NCI-H2227 treated with DMSO at 0.1 percent for 48 hours (cell line): Measurements from ENCODE around the gene KCNN3.

Source experiments
- DNase-seq: peaks from one replicate; lab custom pipeline; 2025; lab: John Stamatoyannopoulos, UW

KCNN3 gene

DNA sequence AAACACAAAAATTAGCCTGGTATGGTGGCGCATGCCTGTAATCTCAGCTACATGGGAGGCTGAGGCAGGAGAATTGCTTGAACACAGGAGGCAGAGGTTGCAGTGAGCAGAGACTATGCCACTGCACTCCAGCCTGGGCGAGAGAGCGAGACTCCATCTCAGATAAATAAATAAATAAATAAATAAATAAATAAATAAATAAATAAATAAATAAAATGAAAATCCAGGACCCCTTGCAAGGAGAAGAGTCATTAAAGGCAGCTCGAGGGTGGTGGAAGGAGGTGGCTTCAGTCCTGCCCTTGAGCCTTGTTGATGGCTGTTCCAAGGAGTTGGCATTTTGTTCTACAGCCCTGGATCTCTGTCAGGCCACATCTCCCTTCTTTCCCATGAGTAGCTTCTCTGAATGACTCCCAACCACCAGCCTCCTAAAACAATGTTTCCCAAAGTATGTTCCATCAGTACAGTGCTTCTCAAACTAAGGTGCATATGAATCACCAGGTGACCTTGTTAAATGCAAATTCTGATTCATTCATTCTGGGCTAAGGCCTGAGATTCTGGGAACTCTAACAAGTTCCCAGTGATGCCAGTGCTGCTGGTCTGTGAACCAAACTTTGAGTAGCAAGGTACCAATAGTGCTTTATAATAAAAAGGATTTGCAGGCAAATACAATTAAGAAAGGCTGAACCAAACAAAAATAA, 99.0 kb downstream of the KCNN3 start:
- no peak for DNase-seq

GRCh38 chr1:154769193-154769895, 100.7 kb downstream of the KCNN3 start:
- no peak for DNase-seq

- DNase-seq: no peak
Observed at GRCh38 chr1:154768456-154769125, 101.5 kb downstream of the KCNN3 start.

GRCh38 chr1:154767315-154768240, 102.5 kb downstream of the KCNN3 start:
- peak; percentile 22 for DNase-seq

DNA sequence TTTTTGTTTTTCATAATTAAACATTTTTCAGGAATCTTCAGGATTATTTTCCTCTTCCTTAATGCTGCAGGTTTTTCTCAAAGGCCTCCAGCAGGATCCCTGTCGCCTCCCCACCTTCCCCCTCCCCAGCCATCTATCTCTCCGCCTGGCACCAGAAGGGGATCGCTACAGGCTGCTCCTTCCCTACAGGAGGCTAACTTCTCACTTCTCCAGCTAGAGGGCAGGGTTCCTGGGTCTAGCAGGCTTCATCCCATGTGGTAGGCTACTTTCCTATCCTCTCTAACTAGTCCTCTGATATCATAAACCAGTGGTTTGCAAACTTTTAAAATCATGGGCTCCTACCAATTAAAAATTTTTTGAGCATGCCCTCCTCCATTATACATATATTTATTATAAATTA, 104.1 kb downstream of the KCNN3 start:
- no peak for DNase-seq

DNA sequence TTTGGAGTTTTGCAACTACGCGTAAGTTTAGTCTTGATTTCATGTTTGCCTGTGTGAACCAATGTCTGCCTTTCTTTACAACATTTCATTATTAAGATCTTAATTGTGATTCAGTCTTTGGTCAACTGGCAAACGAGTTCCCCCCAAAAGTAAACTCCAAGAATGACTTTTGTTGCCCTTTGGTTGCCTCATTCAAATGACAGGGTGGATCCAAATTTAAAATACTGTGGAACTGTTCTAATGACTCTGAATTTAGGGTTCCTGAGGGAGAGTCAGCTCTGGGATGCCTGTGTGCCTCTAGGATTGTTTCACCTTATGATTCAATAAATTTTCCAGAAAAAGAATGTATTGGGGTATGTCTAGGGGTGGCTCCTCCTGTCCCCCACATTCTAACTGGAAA, 105.3 kb downstream of the KCNN3 start:
- no peak for DNase-seq

DNA sequence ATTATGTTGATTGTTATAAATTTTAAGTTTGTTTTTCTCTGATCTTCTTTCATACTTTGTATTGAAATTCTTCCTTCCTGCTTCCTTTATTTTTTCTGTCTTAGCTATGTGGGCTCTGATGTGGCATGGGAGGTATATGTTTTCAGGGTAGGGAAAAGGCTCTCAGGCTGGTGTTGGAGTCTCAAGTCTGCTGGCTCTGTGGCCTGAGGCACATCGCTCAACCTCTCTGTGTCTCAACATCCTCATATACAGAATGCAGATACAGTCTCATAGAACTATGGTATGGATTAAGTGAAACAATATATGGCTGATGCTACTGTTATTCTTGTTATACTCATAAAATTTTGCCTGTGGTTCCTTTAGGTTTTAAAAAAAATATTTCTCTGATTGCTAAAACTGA, 105.9 kb downstream of the KCNN3 start:
- no peak for DNase-seq

DNA sequence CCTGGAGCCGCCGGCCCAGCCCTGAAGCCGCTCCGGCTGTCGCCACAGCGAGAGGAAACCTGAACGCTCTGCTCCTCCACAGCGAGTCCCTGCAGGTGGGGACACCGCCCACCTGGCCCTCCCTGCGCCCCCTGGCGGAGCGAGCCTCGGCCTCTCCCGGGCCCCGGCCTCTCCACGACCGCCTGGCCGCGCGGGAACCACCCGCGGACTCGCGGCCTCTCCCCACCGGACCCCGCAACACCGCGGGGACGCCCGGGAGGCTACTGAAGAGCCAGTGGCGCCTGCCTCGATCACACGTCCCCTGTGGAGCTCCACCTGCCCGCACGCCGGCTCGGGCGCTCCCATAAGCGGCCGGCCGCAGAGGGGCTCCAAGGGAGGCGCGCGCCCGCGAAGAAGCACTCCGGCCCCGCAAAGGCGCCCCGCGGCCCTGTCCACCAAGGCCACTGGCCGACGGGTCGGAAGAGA, 109.6 kb downstream of the KCNN3 start:
- DNase-seq: peak; percentile 31

DNA sequence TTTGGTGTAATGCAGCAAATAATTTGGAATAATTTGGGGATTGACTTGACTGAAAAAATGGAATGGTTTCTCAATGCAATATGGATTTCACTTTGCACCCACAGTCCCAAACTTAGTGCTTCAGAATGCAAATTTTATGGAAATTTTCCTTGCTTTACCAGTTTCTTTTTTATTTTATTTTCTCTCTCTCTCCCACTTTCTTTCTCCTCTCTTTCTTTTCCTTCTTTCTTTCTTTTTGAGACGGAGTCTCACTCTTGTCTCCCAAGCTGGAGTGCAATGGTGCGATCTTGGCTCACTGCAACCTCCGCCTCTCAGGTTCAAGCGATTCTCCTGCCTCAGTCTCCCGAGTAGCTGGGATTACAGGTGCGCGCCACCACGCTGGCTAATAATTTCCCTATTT, 110.3 kb downstream of the KCNN3 start:
- DNase-seq: no peak

GRCh38 chr1:154759196-154759595, 110.9 kb downstream of the KCNN3 start:
- DNase-seq: no peak

DNA sequence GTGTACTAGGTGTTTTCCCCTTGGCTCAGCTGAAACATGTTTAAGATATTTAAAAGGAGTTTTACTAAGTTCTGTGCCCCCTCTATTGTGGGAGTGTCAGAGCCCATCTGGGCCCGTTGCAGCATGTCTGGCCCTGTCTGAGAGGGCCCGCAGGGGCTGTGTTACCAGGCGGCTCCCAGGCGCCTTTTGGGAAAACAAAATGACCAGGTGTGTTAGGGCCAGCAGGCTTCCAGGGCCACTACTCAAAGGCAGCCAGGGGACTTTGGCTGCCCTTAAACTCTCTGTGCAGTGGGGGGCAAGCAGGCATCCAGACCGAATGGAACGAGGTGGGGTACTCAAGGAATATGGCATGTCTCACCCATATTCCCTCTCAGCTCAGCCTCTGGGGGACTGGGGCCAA, 111.7 kb downstream of the KCNN3 start:
- DNase-seq: no peak

- no peak for DNase-seq
Observed at GRCh38 chr1:154756793-154757548, 113.1 kb downstream of the KCNN3 start.

DNA sequence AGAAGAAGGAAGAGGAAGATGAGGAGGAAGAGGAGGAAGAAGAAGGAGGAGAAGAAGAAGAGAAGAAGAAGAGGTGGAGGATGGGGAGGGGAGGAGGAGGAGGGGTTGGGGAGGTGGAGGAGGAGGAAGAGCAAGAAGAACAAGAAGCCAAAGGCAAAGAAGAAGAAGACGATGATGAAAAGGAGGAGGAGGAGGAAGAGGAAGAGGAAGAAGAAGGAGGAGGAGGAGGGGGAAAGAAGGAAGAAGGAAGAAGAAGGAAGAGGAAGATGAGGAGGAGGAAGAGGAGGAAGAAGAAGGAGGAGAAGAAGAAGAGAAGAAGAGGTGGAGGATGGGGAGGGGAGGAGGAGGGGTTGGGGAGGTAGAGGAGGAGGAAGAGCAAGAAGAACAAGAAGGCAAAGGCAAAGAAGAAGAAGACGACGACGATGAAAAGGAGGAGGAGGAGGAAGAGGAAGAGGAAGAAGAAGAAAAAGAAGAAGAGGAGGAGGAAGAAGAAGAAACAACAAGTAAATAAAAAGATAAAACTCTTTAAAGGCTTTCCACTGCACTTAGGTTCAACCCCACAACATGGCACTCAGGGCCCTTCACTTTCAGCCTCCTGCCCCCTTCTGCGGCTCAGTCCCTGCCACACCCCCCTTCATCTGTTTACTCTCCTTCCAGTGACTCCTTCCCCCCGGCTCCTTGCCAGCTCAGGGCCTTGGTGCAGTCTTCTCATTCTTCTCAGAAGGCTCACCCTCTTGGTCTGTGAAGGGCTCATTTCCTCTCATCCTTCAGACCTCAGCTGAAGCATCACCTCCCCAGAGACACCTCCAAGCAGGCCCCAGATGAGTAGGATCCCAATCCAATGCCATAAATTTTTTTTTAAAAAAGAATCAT, 114.0 kb downstream of the KCNN3 start:
- no peak for DNase-seq

DNA sequence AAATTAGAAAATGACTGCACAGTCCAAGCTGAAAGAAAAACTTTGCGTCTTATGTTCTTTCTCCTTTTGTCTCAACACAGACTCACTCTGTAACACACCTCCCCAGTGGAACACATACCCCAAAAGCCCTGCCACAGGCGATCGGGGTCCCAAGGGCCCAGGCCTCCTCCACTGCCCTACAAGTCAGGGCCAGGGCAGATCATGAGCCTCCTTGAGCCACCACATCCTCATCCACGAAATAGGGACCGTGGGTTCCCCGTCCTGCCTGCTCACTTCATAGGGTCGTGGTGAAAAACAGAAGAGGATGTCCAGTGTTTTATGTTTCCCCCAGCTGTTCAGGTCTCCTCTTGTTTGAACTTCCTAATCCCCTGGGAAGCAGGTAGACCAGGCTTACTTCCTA, 116.7 kb downstream of the KCNN3 start:
- DNase-seq: no peak

- no peak for DNase-seq
Observed at GRCh38 chr1:154752273-154753030, 117.6 kb downstream of the KCNN3 start.

- peak; percentile 77 for DNase-seq
Observed at GRCh38 chr1:154751690-154752089, 118.4 kb downstream of the KCNN3 start.

- DNase-seq: no peak
Observed at GRCh38 chr1:154750681-154751665, 119.1 kb downstream of the KCNN3 start.

DNA sequence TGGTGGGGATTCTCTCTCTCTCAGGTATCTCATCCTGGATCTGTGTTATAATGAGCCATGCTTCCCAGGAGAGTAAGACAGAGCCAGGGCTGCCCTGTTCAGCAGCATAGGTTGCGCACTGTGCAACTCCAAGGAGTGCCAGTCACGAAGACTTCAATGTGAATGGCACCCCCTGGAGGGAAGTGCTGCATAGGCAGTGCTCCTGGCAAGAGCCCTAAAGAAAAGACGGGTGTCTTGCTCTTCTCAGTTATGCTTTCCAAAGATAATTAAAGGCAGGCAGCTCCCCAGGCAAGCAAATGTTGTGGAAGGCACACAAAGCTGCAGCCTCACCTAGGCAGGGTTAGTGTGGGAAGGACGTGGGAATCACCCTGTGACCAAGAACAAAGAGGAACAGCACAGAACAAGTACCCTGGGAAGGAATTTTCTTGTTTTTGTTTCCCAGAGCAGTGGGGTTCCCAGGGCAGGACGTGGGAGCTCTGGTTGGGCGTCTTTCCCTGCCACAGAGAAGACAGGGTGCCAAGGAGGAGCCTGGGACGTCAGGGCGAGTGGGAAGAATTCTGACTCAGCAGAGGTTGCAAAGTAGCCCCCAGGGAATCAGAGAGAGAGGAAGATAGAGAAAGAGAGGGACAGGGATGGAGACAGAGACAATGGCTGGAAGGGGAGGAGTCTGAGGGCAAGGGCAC, 120.9 kb downstream of the KCNN3 start:
- DNase-seq: no peak
